ENCODE data around the gene DPP10.
"Not testable (repeated sequence)": the region's sequence is repeated elsewhere in the genome, so short reads cannot be mapped to it uniquely, and the experiment has no call there.

Gene DPP10

GRCh38 chr2:114515882-114516281 is 73.4 kb downstream of the DPP10 start:
- DNase-seq (ENCODE audit: low read depth in 2 of 2) = no peak

- DNase-seq (ENCODE audit: low read depth in 2 of 2) = no peak
Measured at GRCh38 chr2:114517580-114517979, 75.1 kb downstream of the DPP10 start.

- DNase-seq (ENCODE audit: low read depth in 2 of 2) = no peak
Measured at GRCh38 chr2:114518738-114519137, 76.3 kb downstream of the DPP10 start.

- DNase-seq (ENCODE audit: low read depth in 2 of 2) = not testable (repeated sequence)
Measured at GRCh38 chr2:114522612-114523011, 80.2 kb downstream of the DPP10 start.

- no peak for DNase-seq (ENCODE audit: low read depth in 2 of 2)
Measured at GRCh38 chr2:114525955-114526354, 83.5 kb downstream of the DPP10 start.

GRCh38 chr2:114526841-114527240 is 84.4 kb downstream of the DPP10 start:
- DNase-seq (ENCODE audit: low read depth in 2 of 2) = no peak

GRCh38 chr2:114527330-114527983 is 85.0 kb downstream of the DPP10 start:
- DNase-seq (ENCODE audit: low read depth in 2 of 2) = no peak

- no peak for DNase-seq (ENCODE audit: low read depth in 2 of 2)
Measured at GRCh38 chr2:114534116-114535084, 92.0 kb downstream of the DPP10 start.

- DNase-seq (ENCODE audit: low read depth in 2 of 2) = no peak
Measured at GRCh38 chr2:114537777-114538176, 95.3 kb downstream of the DPP10 start.

- no peak for DNase-seq (ENCODE audit: low read depth in 2 of 2)
Measured at GRCh38 chr2:114542695-114543094, 100.3 kb downstream of the DPP10 start.

GRCh38 chr2:114543236-114543766 is 100.9 kb downstream of the DPP10 start:
- no peak for DNase-seq (ENCODE audit: low read depth in 2 of 2)

GRCh38 chr2:114545052-114545451 is 102.6 kb downstream of the DPP10 start:
- DNase-seq (ENCODE audit: low read depth in 2 of 2) = no peak

- no peak for DNase-seq (ENCODE audit: low read depth in 2 of 2)
Measured at GRCh38 chr2:114546531-114546930, 104.1 kb downstream of the DPP10 start.

GRCh38 chr2:114548151-114548550 is 105.7 kb downstream of the DPP10 start:
- no peak for DNase-seq (ENCODE audit: low read depth in 2 of 2)

GRCh38 chr2:114550364-114550763 is 107.9 kb downstream of the DPP10 start:
- no peak for DNase-seq (ENCODE audit: low read depth in 2 of 2)

GRCh38 chr2:114550895-114551793 is 108.7 kb downstream of the DPP10 start:
- DNase-seq (ENCODE audit: low read depth in 2 of 2) = no peak

- no peak for DNase-seq (ENCODE audit: low read depth in 2 of 2)
Measured at GRCh38 chr2:114553027-114553426, 110.6 kb downstream of the DPP10 start.

GRCh38 chr2:114569166-114569565 is 126.7 kb downstream of the DPP10 start:
- DNase-seq (ENCODE audit: low read depth in 2 of 2) = no peak

GRCh38 chr2:114577657-114578056 is 135.2 kb downstream of the DPP10 start:
- no peak for DNase-seq (ENCODE audit: low read depth in 2 of 2)

- DNase-seq (ENCODE audit: low read depth in 2 of 2) = no peak
Measured at GRCh38 chr2:114579542-114579941, 137.1 kb downstream of the DPP10 start.

GRCh38 chr2:114580691-114581090 is 138.2 kb downstream of the DPP10 start:
- no peak for DNase-seq (ENCODE audit: low read depth in 2 of 2)

GRCh38 chr2:114598329-114598728 is 155.9 kb downstream of the DPP10 start:
- no peak for DNase-seq (ENCODE audit: low read depth in 2 of 2)
